Mesothelial cell of epicardium (in vitro differentiated cells): ENCODE results near the gene UTP25. TPM values are rescaled to one million over a fixed set of nuclear protein-coding genes. Genes with fewer than 3 reads are reported as not detected.

Experiments used
- DNase-seq, 2 experiments: peaks; one replicate each; pipeline ENCODE4 v3.0.0; 2021; ENCODE audit warnings: low spot score in 2 of 2; ENCODE audit not compliant: unreplicated experiment in 2 of 2
- H3K27ac Mint-ChIP-seq: 2 replicates; pipeline ENCODE4 v1.8.0; 2021; ENCODE audit warnings: mixed read lengths
- H3K27me3 Mint-ChIP-seq: 2 replicates; pipeline ENCODE4 v1.8.0; 2021; ENCODE audit warnings: low read depth, mixed read lengths
- H3K36me3 Mint-ChIP-seq: 2 replicates; pipeline ENCODE4 v1.8.0; 2021; ENCODE audit warnings: mixed read lengths
- H3K4me1 Mint-ChIP-seq: 2 replicates; pipeline ENCODE4 v1.8.0; 2021; ENCODE audit warnings: mixed read lengths
- H3K4me3 Mint-ChIP-seq: 2 replicates; pipeline ENCODE4 v1.8.0; 2021; ENCODE audit warnings: mild to moderate bottlenecking, moderate library complexity, mixed read lengths
- H3K9me3 Mint-ChIP-seq: 2 replicates; pipeline ENCODE4 v1.8.0; 2021; ENCODE audit warnings: mixed read lengths
- total RNA-seq: library from RNA; stranded (reverse); gene quantifications from 3 replicates; pipeline ENCODE4 v1.2.1, GENCODE V29; 2021
- TF ChIP-seq, protein P1 (sequence below): fragments of 200-600 bp; sonication (generic); IDR thresholded peaks from one replicate; pipeline ENCODE4 v1.5.0; 2021; ENCODE audit warnings: antibody characterized with exemption; ENCODE audit not compliant: unreplicated experiment

Gene UTP25
- total RNA-seq, 1 donor from 2014 or later: 9.7 TPM

DNA sequence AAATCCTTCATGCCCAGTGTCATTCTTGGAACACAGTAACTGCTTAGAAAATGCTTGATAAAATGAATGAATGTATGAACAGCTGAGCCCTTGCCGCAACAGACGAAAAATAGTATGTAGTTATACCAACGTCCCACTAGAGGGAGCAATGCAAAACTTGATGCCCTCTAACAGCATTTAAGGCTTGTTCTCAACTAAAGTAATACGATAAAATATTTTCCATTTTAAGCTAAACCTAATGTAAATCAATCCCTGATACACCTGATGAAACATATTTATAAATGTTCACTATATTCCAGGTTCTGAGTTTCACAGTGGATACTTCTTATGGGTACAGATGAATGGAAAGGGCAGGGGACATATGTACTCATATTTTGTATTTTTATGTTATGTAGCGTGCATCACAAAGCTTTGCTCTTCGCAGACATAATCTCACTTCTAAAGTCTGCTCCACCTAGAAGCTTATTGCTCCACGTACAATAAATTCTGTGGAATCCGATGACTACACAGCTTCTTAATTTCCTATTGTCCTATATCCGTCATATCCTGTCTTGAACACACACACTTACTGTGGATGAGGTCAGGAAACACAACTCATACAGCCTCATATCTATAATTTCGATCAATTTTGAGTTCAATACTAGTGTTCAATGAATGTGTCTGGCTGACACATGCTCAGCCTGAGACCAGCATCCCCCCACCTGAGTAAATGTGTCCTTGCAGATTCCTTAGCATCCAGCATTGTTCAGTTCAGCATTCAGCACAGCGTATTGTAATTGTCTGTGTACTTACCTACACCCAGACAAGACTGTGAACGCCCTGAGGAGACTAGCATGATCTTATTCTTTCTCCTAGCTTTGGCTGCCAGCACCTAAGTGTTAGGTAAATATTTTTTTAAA lies 4.4 kb upstream of the UTP25 start:
- no peaks in the 10 kb centered on the region for H3K9me3 Mint-ChIP-seq
- DNase-seq: no peak
- H3K36me3 Mint-ChIP-seq: no peaks in the 10 kb centered on the region
- H3K4me1 Mint-ChIP-seq: peaks cover 38% of the 10 kb centered on the region
- H3K27ac Mint-ChIP-seq: no peak overlapping the region
- H3K4me3 Mint-ChIP-seq: peak overlapping the region; percentile 31
- H3K27me3 Mint-ChIP-seq: no peaks in the 10 kb centered on the region
- TF ChIP-seq, protein P1, sequence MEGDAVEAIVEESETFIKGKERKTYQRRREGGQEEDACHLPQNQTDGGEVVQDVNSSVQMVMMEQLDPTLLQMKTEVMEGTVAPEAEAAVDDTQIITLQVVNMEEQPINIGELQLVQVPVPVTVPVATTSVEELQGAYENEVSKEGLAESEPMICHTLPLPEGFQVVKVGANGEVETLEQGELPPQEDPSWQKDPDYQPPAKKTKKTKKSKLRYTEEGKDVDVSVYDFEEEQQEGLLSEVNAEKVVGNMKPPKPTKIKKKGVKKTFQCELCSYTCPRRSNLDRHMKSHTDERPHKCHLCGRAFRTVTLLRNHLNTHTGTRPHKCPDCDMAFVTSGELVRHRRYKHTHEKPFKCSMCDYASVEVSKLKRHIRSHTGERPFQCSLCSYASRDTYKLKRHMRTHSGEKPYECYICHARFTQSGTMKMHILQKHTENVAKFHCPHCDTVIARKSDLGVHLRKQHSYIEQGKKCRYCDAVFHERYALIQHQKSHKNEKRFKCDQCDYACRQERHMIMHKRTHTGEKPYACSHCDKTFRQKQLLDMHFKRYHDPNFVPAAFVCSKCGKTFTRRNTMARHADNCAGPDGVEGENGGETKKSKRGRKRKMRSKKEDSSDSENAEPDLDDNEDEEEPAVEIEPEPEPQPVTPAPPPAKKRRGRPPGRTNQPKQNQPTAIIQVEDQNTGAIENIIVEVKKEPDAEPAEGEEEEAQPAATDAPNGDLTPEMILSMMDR: peak; percentile 91

DNA sequence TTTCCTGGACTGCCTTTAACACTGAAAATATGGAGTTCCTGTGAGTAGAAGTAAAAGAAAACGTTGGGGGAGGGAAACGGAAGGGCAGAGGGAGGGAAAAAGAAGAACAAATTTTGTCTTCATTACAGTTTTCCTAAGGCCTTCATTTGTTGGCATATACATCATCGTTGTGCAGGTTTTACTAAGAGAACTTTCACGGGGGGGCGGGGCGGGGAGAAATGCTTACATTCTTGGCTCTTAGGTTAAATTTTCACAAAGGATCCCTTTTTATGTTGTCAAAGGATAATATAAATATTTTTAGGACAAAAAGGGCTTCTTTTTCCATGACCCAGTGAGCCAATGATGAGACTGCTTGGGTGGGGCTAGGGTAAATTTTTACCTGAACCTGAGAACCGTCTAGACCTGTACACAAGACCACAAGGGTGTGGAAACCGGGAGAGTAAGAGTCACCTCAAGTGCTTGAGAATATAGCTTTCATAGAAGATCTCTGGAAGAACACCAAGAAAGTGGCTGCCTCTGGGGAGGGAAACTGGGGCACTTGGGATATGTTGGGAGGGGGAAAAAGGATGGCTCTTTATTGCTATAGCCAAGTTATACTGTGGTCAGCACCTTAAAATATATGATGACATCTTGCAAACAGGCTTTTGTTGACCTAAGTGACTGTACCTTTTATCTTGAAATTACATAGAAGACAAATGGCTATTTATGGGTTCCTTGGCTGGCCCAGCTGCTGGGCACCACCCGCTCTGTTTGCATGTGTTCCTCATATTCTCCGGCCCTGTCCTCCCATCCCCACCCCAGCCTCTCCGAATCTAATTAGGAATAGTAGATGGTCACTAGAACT lies 2.0 kb upstream of the UTP25 start:
- Mint-ChIP-seq H3K27ac (peak overlapping the region; percentile 23), H3K27me3 (no peaks in the 10 kb centered on the region), H3K9me3 (no peaks in the 10 kb centered on the region), H3K4me1 (peaks cover 39% of the 10 kb centered on the region), H3K4me3 (no peak overlapping the region), H3K36me3 (no peaks in the 10 kb centered on the region)
- DNase-seq: no peak
- TF ChIP-seq, protein P1: no peak

DNA sequence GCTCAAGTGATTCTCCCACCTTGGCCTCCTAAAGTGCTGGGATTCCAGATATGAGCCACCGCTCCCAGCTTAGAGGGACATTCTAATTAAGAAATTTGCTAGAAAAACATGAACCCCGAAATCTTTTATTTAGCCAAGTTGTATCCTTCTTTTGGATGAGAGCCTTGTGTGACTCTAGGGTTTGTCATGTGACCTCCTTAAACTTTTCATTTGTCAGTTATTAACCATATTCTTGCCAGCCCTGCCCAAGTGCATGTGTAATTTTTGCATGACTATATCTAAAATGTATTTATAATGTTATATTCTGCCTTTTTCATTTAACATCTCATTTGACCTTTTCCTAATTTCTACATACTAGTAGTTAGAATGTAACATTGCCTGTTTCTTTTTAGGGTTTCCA lies 1.9 kb downstream of the UTP25 start:
- peaks cover 28% of the 10 kb centered on the region for H3K4me1 Mint-ChIP-seq
- H3K4me3 Mint-ChIP-seq: peak overlapping the region; percentile 93
- H3K27ac Mint-ChIP-seq: no peak overlapping the region
- no peaks in the 10 kb centered on the region for H3K9me3 Mint-ChIP-seq
- peaks cover 17% of the 10 kb centered on the region for H3K36me3 Mint-ChIP-seq
- TF ChIP-seq, protein P1: no peak
- no peaks in the 10 kb centered on the region for H3K27me3 Mint-ChIP-seq
- no peak for DNase-seq

DNA sequence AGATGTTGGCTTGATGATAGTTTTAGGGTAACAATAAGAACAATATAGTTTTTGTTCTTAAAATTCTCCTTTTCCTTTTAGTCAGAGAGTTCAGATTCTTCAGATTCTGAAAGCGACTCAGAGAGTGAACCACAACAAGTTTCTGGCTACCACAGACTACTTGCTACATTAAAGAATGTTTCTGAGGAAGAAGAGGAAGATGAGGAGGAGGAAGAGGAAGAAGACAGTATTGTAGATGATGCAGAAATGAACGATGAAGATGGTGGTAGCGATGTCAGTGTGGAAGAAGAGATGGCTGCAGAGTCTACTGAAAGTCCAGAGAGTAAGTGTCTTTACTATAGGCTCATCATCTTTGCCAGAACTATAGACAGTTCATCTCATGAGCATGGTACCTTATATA lies 3.0 kb downstream of the UTP25 start:
- H3K36me3 Mint-ChIP-seq: peaks cover 17% of the 10 kb centered on the region
- H3K9me3 Mint-ChIP-seq: no peaks in the 10 kb centered on the region
- H3K4me1 Mint-ChIP-seq: peaks cover 26% of the 10 kb centered on the region
- DNase-seq: no peak
- TF ChIP-seq, protein P1: no peak
- H3K27ac Mint-ChIP-seq: no peak overlapping the region
- H3K27me3 Mint-ChIP-seq: no peaks in the 10 kb centered on the region
- no peak overlapping the region for H3K4me3 Mint-ChIP-seq

DNA sequence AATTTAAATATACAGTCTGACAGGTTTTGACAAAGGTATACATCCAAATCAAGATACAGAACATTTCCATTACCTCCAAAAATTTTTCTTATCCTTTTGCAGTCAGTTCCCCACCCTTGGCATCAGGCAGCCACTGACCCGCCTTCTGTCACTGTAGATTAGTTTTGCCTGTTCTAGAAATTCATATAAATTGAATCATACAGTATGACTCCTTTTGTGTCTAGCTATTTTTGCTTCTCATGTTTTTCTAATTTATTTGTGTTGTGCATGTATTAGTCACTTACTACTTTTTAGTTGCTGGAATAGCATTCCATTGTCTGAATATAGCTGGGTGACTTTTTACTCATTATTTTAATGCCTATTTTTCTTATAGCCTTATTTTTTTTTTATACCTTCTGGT lies 3.8 kb downstream of the UTP25 start:
- no peak overlapping the region for H3K27ac Mint-ChIP-seq
- H3K36me3 Mint-ChIP-seq: peaks cover 23% of the 10 kb centered on the region
- H3K4me3 Mint-ChIP-seq: no peak overlapping the region
- TF ChIP-seq, protein P1: no peak
- H3K9me3 Mint-ChIP-seq: no peaks in the 10 kb centered on the region
- no peaks in the 10 kb centered on the region for H3K27me3 Mint-ChIP-seq
- no peak for DNase-seq
- peaks cover 21% of the 10 kb centered on the region for H3K4me1 Mint-ChIP-seq
